T-helper 22 cell (primary cell): ENCODE results near the gene CACNG6.

Source experiments
- DNase-seq: peaks from one replicate; pipeline ENCODE4 v3.0.0-alpha.2; 2020; ENCODE audit warnings: low read depth

CACNG6 gene

DNA sequence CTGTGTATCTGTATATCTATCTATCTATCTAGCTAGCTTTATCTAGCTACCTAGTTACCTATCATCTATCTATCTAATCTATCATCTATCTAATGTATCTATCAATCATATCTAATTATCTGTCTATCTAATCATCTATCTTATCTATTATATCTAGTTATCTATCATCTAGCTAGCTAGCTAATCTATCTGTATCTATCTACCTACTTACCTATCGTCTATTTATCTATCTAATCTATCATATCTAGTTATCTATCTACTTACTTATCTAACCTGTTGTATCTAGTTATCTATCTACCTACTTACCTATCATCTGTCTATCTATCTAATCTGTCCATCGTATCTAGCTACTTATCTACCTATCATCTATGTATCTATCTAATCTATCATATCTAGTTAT is 54.3 kb downstream of the CACNG6 start:
- DNase-seq: no peak

DNA sequence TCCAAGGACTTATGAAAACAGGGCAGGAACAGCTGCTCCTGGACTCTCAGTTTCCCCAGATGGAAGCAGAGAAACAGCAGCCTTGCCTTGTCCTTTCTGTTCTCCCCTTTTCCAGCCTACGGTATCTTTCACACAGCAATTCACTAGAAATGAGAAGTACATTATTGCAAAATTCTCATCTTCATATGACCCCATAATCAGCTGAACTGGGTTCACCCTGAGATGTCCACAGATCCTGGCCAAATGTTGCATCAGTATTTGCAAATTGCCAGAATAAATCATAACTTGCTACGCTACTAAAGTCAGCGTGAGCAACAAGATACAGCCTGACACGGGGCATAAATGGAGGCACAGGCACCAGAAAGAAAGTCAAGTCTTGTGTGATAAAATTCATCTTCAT is 56.2 kb downstream of the CACNG6 start:
- DNase-seq: no peak
